ENCODE measurements around the gene GLTPD2. TPM values are rescaled to one million over a fixed set of nuclear protein-coding genes. Genes with fewer than 3 reads are reported as not detected.

The GLTPD2 gene
- total RNA-seq, 1 donor from 2014 or later, result not detected

DNA sequence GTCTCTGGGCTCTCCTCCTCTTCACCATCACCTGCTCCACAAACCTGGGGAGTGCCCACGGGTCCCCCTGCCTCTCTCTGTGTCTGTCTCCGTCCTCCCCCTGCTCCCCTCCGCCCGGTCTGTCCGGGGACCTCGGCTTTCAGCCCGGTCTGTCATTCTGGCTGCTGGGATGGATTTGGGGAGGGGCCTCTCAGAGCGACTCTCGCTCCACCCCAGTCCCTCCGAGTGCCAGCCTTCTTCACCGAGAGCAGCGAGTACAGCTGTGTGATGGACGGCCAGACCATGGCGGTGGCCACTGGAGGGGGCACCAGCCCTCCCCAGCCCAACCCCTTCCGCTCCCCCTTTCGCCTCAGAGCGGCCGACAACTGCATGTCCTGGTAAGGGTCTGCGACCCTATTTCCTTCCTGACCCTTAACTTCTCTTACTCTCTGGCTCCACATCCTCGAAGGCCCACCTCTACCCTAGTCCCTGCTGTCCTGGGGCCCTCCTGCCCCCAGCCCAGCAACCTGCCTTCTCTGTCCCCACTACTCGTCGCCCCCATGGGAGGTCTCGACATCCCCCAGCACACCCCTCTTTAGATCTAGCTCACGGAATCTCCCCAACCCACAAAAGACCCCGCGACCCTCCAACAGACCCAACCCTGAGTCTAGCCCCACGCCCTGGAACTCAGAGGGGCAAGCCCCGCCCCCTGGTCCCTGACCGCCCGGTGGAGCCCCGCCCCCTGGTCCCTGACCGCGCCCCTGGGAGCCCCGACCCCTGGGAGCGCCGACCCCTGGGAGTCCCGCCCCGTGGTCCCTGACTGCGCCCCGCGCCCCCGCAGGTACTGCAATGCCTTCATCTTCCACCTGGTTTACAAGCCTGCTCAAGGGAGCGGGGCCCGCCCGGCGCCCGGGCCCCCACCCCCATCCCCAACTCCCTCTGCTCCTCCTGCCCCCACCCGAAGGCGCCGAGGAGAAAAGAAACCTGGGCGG lies 43.5 kb upstream of the GLTPD2 start:
- no peak for DNase-seq (ENCODE audit: extremely low spot score in 2 of 2)
- Histone ChIP-seq H3K4me1 (peaks cover 10% of the 10 kb centered on the region), H3K9me3 (no peaks in the 10 kb centered on the region), H3K27ac (no peak overlapping the region), H3K36me3 (no peaks in the 10 kb centered on the region), H3K4me3 (no peak overlapping the region), H3K27me3 (peaks cover 4% of the 10 kb centered on the region)
- intact Hi-C loops (cut with DNase I), result no loop called here
- TF ChIP-seq, protein P1, sequence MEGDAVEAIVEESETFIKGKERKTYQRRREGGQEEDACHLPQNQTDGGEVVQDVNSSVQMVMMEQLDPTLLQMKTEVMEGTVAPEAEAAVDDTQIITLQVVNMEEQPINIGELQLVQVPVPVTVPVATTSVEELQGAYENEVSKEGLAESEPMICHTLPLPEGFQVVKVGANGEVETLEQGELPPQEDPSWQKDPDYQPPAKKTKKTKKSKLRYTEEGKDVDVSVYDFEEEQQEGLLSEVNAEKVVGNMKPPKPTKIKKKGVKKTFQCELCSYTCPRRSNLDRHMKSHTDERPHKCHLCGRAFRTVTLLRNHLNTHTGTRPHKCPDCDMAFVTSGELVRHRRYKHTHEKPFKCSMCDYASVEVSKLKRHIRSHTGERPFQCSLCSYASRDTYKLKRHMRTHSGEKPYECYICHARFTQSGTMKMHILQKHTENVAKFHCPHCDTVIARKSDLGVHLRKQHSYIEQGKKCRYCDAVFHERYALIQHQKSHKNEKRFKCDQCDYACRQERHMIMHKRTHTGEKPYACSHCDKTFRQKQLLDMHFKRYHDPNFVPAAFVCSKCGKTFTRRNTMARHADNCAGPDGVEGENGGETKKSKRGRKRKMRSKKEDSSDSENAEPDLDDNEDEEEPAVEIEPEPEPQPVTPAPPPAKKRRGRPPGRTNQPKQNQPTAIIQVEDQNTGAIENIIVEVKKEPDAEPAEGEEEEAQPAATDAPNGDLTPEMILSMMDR (IDR thresholded peaks at IDR 0.05), result no peak
- TF ChIP-seq POLR2AphosphoS5 (IDR thresholded peaks at IDR 0.05; ENCODE audit: insufficient read depth in 1 of 2, low read depth in 1 of 2) (no peak), POLR2A (IDR thresholded peaks at IDR 0.05) (no peak)

DNA sequence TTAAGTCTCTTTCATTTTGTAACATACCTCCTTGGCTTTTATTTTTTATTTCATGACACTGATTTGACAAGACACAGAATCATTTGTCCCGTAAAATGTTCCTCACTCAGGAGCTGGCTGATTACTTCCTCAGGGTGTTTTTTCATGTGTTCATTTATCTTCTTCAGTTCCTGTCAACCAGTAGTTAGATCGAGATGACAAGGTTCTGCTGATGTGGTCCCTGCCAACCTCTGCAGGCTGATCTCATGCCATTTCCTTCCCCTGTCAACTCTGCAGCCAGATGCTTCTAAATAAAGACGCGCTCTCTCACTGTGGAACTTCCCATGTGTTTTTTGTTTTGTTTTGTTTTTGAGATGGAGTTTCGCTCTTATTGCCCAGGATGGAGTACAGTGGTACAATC lies 40.9 kb upstream of the GLTPD2 start:
- intact Hi-C loops (cut with DNase I), result no loop called here
- Histone ChIP-seq H3K36me3 (no peaks in the 10 kb centered on the region), H3K27ac (no peak overlapping the region), H3K4me1 (peaks cover 10% of the 10 kb centered on the region), H3K27me3 (peaks cover 4% of the 10 kb centered on the region), H3K9me3 (no peaks in the 10 kb centered on the region), H3K4me3 (no peak overlapping the region)
- TF ChIP-seq POLR2A (IDR thresholded peaks at IDR 0.05), result no peak
- TF ChIP-seq, protein P1 (IDR thresholded peaks at IDR 0.05), result no peak
- TF ChIP-seq POLR2AphosphoS5 (IDR thresholded peaks at IDR 0.05; ENCODE audit: insufficient read depth in 1 of 2, low read depth in 1 of 2), result no peak
- no peak for DNase-seq (ENCODE audit: extremely low spot score in 2 of 2)

DNA sequence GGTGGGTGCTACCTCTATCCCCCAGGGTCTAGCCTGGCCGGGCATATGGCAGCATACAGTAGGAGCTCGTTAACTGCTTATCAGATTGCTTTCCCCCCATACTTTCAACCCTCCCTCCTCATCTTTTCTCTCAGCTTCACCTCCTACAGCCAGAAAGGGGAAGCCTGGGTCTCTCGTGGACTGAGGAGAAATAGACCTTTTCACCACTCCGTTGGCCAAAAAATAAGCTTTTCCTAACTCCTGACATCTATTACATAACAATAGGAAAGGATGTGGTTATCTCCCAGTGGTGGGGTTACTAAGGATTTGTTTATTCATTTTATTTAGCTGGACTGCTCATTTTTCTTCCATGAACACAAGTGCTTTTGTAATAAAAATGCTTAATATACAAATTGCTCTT lies 40.1 kb upstream of the GLTPD2 start:
- no peak for DNase-seq (ENCODE audit: extremely low spot score in 2 of 2)
- Histone ChIP-seq H3K27me3 (peaks cover 4% of the 10 kb centered on the region), H3K36me3 (no peaks in the 10 kb centered on the region), H3K4me1 (peaks cover 10% of the 10 kb centered on the region), H3K27ac (no peak overlapping the region), H3K4me3 (no peak overlapping the region), H3K9me3 (no peaks in the 10 kb centered on the region)
- TF ChIP-seq POLR2AphosphoS5 (IDR thresholded peaks at IDR 0.05; ENCODE audit: insufficient read depth in 1 of 2, low read depth in 1 of 2) (no peak), POLR2A (IDR thresholded peaks at IDR 0.05) (no peak)
- TF ChIP-seq, protein P1 (IDR thresholded peaks at IDR 0.05), result no peak
- intact Hi-C loops (cut with DNase I), result no loop called here

- peaks cover 2% of the 10 kb centered on the region for H3K27me3 ChIP-seq
- H3K36me3 ChIP-seq, result no peaks in the 10 kb centered on the region
- no peaks in the 10 kb centered on the region for H3K9me3 ChIP-seq
- H3K27ac ChIP-seq, result no peak overlapping the region
- H3K4me3 ChIP-seq, result no peak overlapping the region
- intact Hi-C loops (cut with DNase I), result no loop called here
- TF ChIP-seq POLR2AphosphoS5 (IDR thresholded peaks at IDR 0.05; ENCODE audit: insufficient read depth in 1 of 2, low read depth in 1 of 2), result no peak
- TF ChIP-seq POLR2A (IDR thresholded peaks at IDR 0.05), result no peak
- TF ChIP-seq, protein P1 (IDR thresholded peaks at IDR 0.05), result no peak
- peaks cover 2% of the 10 kb centered on the region for H3K4me1 ChIP-seq
- no peak for DNase-seq (ENCODE audit: extremely low spot score in 2 of 2)
These were observed 38.2 kb upstream of the GLTPD2 start for GRCh38 chr17:4750606-4751005.

GRCh38 chr17:4751932-4752331 lies 36.8 kb upstream of the GLTPD2 start:
- Histone ChIP-seq H3K4me1 (no peaks in the 10 kb centered on the region), H3K36me3 (no peaks in the 10 kb centered on the region), H3K4me3 (no peak overlapping the region), H3K9me3 (no peaks in the 10 kb centered on the region), H3K27ac (no peak overlapping the region), H3K27me3 (no peaks in the 10 kb centered on the region)
- DNase-seq (ENCODE audit: extremely low spot score in 2 of 2), result no peak
- intact Hi-C loops (cut with DNase I), result no loop called here
- TF ChIP-seq, protein P1 (IDR thresholded peaks at IDR 0.05), result no peak
- TF ChIP-seq POLR2A (IDR thresholded peaks at IDR 0.05) (no peak), POLR2AphosphoS5 (IDR thresholded peaks at IDR 0.05; ENCODE audit: insufficient read depth in 1 of 2, low read depth in 1 of 2) (no peak)
